ENCODE measurements around the gene SUPT3H. TPM values are rescaled to one million over a fixed set of nuclear protein-coding genes. Genes with fewer than 3 reads are reported as not detected.

SUPT3H gene
- total and polyA plus RNA-seq, 2 of the 13 experiments (the other 11 are each of a cell fraction or from before 2014, with no cell fraction given), result 11.9 to 36.1 TPM

DNA sequence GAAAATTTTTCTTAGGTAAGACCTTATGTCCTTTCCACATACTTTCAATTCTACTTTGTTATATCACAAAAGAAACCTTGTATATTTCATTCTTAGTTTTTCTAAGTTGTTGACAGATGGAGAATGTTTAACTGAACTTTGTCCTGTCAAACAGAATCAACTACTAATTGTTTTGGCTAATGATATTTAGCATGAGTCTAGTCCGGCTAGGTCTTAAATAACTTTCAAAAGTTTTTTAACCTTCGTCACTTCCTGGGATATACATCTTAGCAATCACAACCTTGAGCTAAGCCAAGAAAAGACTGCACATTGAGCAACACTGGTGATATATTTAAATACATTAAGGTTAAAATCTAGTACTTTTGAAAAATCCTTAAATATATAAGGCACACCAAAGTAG is 112.5 kb downstream of the SUPT3H start (continued):
- no peak for TF ChIP-seq ZNF772 (CRISPR knock-in tag; IDR thresholded peaks at IDR 0.05)
- no peak for TF ChIP-seq SRSF1 (optimal IDR thresholded peaks at IDR 0.05; ENCODE audit: low read depth, low read length)
- TF ChIP-seq, protein P1, sequence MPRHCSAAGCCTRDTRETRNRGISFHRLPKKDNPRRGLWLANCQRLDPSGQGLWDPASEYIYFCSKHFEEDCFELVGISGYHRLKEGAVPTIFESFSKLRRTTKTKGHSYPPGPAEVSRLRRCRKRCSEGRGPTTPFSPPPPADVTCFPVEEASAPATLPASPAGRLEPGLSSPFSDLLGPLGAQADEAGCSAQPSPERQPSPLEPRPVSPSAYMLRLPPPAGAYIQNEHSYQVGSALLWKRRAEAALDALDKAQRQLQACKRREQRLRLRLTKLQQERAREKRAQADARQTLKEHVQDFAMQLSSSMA (CRISPR knock-in tag; IDR thresholded peaks at IDR 0.05), result no peak
- no peak for TF ChIP-seq FOSL2 (CRISPR knock-in tag; IDR thresholded peaks at IDR 0.05)
- TF ChIP-seq, protein P2, sequence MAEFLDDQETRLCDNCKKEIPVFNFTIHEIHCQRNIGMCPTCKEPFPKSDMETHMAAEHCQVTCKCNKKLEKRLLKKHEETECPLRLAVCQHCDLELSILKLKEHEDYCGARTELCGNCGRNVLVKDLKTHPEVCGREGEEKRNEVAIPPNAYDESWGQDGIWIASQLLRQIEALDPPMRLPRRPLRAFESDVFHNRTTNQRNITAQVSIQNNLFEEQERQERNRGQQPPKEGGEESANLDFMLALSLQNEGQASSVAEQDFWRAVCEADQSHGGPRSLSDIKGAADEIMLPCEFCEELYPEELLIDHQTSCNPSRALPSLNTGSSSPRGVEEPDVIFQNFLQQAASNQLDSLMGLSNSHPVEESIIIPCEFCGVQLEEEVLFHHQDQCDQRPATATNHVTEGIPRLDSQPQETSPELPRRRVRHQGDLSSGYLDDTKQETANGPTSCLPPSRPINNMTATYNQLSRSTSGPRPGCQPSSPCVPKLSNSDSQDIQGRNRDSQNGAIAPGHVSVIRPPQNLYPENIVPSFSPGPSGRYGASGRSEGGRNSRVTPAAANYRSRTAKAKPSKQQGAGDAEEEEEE (CRISPR knock-in tag; IDR thresholded peaks at IDR 0.05; ENCODE audit: borderline replicate concordance), result no peak
- no peak for TF ChIP-seq IKZF4 (CRISPR knock-in tag; IDR thresholded peaks at IDR 0.05; ENCODE audit: borderline replicate concordance, low read depth, not compliant biosample characterization)
- TF ChIP-seq ZNF766 (CRISPR knock-in tag; IDR thresholded peaks at IDR 0.05; ENCODE audit: borderline replicate concordance), result no peak
- peak; percentile 39; the same call in 1 of the 2 replicates for TF ChIP-seq TCF7 (IDR thresholded peaks at IDR 0.05; ENCODE audit: low read depth)
- TF ChIP-seq FOXM1 (CRISPR knock-in tag; IDR thresholded peaks at IDR 0.05), result no peak
- no peak for TF ChIP-seq CHCHD3 (CRISPR knock-in tag; IDR thresholded peaks at IDR 0.05)
- no peak for TF ChIP-seq SMARCC2 (IDR thresholded peaks at IDR 0.05)
- no peak for TF ChIP-seq ZNF264 (CRISPR knock-in tag; IDR thresholded peaks at IDR 0.05)
- TF ChIP-seq MEF2D (CRISPR knock-in tag; IDR thresholded peaks at IDR 0.05), result no peak
- TF ChIP-seq CEBPG (CRISPR knock-in tag; IDR thresholded peaks at IDR 0.05), result peak; percentile 69
- no peak for TF ChIP-seq POLR2A (IDR thresholded peaks at IDR 0.05; ENCODE audit: insufficient read depth in 1 of 2, low read depth in 2 of 2, low read length in 2 of 2)
- TF ChIP-seq FOSL1 (CRISPR knock-in tag; IDR thresholded peaks at IDR 0.05; ENCODE audit: borderline replicate concordance), result no peak
- TF ChIP-seq, protein P3, sequence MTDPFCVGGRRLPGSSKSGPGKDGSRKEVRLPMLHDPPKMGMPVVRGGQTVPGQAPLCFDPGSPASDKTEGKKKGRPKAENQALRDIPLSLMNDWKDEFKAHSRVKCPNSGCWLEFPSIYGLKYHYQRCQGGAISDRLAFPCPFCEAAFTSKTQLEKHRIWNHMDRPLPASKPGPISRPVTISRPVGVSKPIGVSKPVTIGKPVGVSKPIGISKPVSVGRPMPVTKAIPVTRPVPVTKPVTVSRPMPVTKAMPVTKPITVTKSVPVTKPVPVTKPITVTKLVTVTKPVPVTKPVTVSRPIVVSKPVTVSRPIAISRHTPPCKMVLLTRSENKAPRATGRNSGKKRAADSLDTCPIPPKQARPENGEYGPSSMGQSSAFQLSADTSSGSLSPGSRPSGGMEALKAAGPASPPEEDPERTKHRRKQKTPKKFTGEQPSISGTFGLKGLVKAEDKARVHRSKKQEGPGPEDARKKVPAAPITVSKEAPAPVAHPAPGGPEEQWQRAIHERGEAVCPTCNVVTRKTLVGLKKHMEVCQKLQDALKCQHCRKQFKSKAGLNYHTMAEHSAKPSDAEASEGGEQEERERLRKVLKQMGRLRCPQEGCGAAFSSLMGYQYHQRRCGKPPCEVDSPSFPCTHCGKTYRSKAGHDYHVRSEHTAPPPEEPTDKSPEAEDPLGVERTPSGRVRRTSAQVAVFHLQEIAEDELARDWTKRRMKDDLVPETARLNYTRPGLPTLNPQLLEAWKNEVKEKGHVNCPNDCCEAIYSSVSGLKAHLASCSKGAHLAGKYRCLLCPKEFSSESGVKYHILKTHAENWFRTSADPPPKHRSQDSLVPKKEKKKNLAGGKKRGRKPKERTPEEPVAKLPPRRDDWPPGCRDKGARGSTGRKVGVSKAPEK (CRISPR knock-in tag; IDR thresholded peaks at IDR 0.05; ENCODE audit: borderline replicate concordance), result no peak
- TF ChIP-seq MED8 (CRISPR knock-in tag; IDR thresholded peaks at IDR 0.05; ENCODE audit: insufficient replicate concordance), result no peak
- peak; percentile 74; the same call in 1 of the 2 replicates for TF ChIP-seq ISL2 (CRISPR knock-in tag; IDR thresholded peaks at IDR 0.05)
- TF ChIP-seq, protein P4, sequence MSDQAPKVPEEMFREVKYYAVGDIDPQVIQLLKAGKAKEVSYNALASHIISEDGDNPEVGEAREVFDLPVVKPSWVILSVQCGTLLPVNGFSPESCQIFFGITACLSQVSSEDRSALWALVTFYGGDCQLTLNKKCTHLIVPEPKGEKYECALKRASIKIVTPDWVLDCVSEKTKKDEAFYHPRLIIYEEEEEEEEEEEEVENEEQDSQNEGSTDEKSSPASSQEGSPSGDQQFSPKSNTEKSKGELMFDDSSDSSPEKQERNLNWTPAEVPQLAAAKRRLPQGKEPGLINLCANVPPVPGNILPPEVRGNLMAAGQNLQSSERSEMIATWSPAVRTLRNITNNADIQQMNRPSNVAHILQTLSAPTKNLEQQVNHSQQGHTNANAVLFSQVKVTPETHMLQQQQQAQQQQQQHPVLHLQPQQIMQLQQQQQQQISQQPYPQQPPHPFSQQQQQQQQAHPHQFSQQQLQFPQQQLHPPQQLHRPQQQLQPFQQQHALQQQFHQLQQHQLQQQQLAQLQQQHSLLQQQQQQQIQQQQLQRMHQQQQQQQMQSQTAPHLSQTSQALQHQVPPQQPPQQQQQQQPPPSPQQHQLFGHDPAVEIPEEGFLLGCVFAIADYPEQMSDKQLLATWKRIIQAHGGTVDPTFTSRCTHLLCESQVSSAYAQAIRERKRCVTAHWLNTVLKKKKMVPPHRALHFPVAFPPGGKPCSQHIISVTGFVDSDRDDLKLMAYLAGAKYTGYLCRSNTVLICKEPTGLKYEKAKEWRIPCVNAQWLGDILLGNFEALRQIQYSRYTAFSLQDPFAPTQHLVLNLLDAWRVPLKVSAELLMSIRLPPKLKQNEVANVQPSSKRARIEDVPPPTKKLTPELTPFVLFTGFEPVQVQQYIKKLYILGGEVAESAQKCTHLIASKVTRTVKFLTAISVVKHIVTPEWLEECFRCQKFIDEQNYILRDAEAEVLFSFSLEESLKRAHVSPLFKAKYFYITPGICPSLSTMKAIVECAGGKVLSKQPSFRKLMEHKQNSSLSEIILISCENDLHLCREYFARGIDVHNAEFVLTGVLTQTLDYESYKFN (CRISPR knock-in tag; conservative IDR thresholded peaks at IDR 0.05), result peak; percentile 74
- TF ChIP-seq, protein P5, sequence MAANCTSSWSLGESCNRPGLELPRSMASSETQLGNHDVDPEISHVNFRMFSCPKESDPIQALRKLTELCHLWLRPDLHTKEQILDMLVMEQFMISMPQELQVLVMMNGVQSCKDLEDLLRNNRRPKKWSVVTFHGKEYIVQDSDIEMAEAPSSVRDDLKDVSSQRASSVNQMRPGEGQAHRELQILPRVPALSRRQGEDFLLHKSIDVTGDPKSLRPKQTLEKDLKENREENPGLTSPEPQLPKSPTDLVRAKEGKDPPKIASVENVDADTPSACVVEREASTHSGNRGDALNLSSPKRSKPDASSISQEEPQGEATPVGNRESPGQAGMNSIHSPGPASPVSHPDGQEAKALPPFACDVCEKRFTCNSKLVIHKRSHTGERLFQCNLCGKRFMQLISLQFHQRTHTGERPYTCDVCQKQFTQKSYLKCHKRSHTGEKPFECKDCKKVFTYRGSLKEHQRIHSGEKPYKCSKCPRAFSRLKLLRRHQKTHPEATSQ (CRISPR knock-in tag; IDR thresholded peaks at IDR 0.05; ENCODE audit: borderline replicate concordance), result no peak
- no peak for TF ChIP-seq MTA1 (CRISPR knock-in tag; IDR thresholded peaks at IDR 0.05; ENCODE audit: borderline replicate concordance)

Measured in HepG2 (cell line).